GM19452 (cell line): ENCODE measurements around the gene MAEA.

ENCODE experiments used
- ATAC-seq: cut with Tn5 transposase; IDR thresholded peaks from one replicate; pipeline ENCODE4 v1.9.1; 2021; ENCODE audit not compliant: unreplicated experiment

The MAEA gene

GRCh38 chr4:1376841-1377605 is 87.3 kb downstream of the MAEA start:
- ATAC-seq, result no peak

GRCh38 chr4:1377606-1378261 is 88.0 kb downstream of the MAEA start:
- ATAC-seq, result no peak

GRCh38 chr4:1378559-1379231 is 89.0 kb downstream of the MAEA start:
- ATAC-seq, result no peak

GRCh38 chr4:1379351-1379781 is 89.7 kb downstream of the MAEA start:
- ATAC-seq, result no peak

- ATAC-seq, result no peak
These were observed 90.2 kb downstream of the MAEA start for GRCh38 chr4:1379801-1380331.

GRCh38 chr4:1380368-1381151 is 90.9 kb downstream of the MAEA start:
- no peak for ATAC-seq

- ATAC-seq, result no peak
These were observed 91.5 kb downstream of the MAEA start for GRCh38 chr4:1381181-1381621.

GRCh38 chr4:1381944-1382541 is 92.4 kb downstream of the MAEA start:
- no peak for ATAC-seq

- ATAC-seq, result no peak
These were observed 93.4 kb downstream of the MAEA start for GRCh38 chr4:1382776-1383727.

- no peak for ATAC-seq
These were observed 94.3 kb downstream of the MAEA start for GRCh38 chr4:1383728-1384591.

- ATAC-seq, result no peak
These were observed 95.1 kb downstream of the MAEA start for GRCh38 chr4:1384675-1385372.

GRCh38 chr4:1385373-1386340 is 96.0 kb downstream of the MAEA start:
- no peak for ATAC-seq
